Endothelial cell of umbilical vein (primary cell): ENCODE measurements around the gene GAB1. TPM values are rescaled to one million over a fixed set of nuclear protein-coding genes. Genes with fewer than 3 reads are reported as not detected.

ENCODE experiments used
- BruUV-seq: library from RNA; stranded (reverse); fragments of 400-500 nt; replicated peaks from 2 replicates; lab custom pipeline; 2021; lab: Mats Ljungman, UMichigan
- CTCF ChIA-PET: fragments of 300-600, 350-600 bp; sonication (Branson Sonifier 250); formaldehyde crosslinking; loops from one replicate; lab custom pipeline; 2021; ENCODE audit warnings: antibody characterized with exemption, inconsistent platforms; lab: Charles Lee
- POLR2A ChIA-PET: fragments of 300-600, 350-600 bp; sonication (Branson Sonifier 250); formaldehyde crosslinking; loops from one replicate; lab custom pipeline; 2021; ENCODE audit warnings: antibody characterized with exemption, inconsistent platforms; lab: Charles Lee
- DNase-seq: peaks from one replicate; pipeline ENCODE4 v3.0.0-alpha.2; 2011; ENCODE audit warnings: low read depth, low spot score
- FAIRE-seq: peaks from 2 replicates; lab custom pipeline; 2011; peaks lifted over from hg19 to GRCh38; lab: Jason Lieb, UNC
- H2AFZ ChIP-seq: 2 replicates; pipeline ENCODE4 v1.6.0; 2012; ENCODE audit warnings: low read depth, low read length, control low read depth, inconsistent platforms
- H3K27ac ChIP-seq: 2 replicates; pipeline ENCODE4 v1.5.1; 2011; ENCODE audit warnings: low read depth, mild to moderate bottlenecking, control low read depth, low read length, moderate library complexity; ENCODE audit not compliant: insufficient read depth
- H3K27me3 ChIP-seq, 2 experiments: 2 replicates each; pipeline versions ENCODE4 v1.6.0 to v1.6.1; 2011; ENCODE audit warnings: low read length in 2 of 2, mixed read lengths in 1 of 2; ENCODE audit not compliant: control insufficient read depth in 2 of 2, insufficient read depth in 2 of 2
- H3K36me3 ChIP-seq, 2 experiments: 2 replicates in 1 of 2; 3 replicates in 1 of 2; pipeline ENCODE4 v1.5.1; 2011; ENCODE audit warnings: low read length in 2 of 2, mild to moderate bottlenecking in 1 of 2, moderate library complexity in 1 of 2; ENCODE audit not compliant: control insufficient read depth in 2 of 2, insufficient read depth in 2 of 2; ENCODE audit errors: extremely low read depth in 1 of 2
- H3K4me1 ChIP-seq: 3 replicates; pipeline ENCODE4 v1.5.1; 2011; ENCODE audit warnings: mild to moderate bottlenecking, low read length; ENCODE audit not compliant: control insufficient read depth, insufficient read depth; ENCODE audit errors: extremely low read depth
- H3K4me2 ChIP-seq: 2 replicates; pipeline ENCODE4 v1.6.1; 2011; ENCODE audit warnings: low read length, control low read depth, mixed read lengths; ENCODE audit not compliant: insufficient read depth
- H3K4me3 ChIP-seq, 3 experiments: fragments of 200-600 bp in 1 of 3; sonication (generic), shearing (Covaris generic) in 1 of 3; replicated peaks in 1 of 3; 2 replicates each; pipeline ENCODE4 v1.5.1; 2011 to 2016; ENCODE audit warnings: control low read depth in 3 of 3, low read length in 3 of 3, mild to moderate bottlenecking in 2 of 3, inconsistent platforms in 1 of 3, low read depth in 1 of 3, moderate library complexity in 1 of 3; ENCODE audit not compliant: insufficient read depth in 1 of 3
- H3K79me2 ChIP-seq: 2 replicates; pipeline ENCODE4 v1.6.0; 2012; ENCODE audit warnings: low read length, inconsistent platforms; ENCODE audit not compliant: control insufficient read depth, insufficient read depth
- H3K9ac ChIP-seq: replicated peaks from 2 replicates; pipeline ENCODE3; 2011; ENCODE audit warnings: low read length, control low read depth; ENCODE audit not compliant: insufficient read depth; ENCODE audit errors: extremely low read depth
- H3K9me1 ChIP-seq: replicated peaks from 3 replicates; pipeline ENCODE4 v1.6.0; 2011; ENCODE audit warnings: mild to moderate bottlenecking, low read length; ENCODE audit not compliant: control insufficient read depth, insufficient read depth; ENCODE audit errors: extremely low read depth
- H3K9me3 ChIP-seq: replicated peaks from 2 replicates; pipeline ENCODE4 v1.5.1; 2012; ENCODE audit warnings: low read length, inconsistent platforms; ENCODE audit not compliant: control insufficient read depth, insufficient read depth
- H4K20me1 ChIP-seq: replicated peaks from 2 replicates; pipeline ENCODE3; 2011; ENCODE audit warnings: mild to moderate bottlenecking, low read length; ENCODE audit not compliant: control insufficient read depth, insufficient read depth; ENCODE audit errors: extremely low read depth
- CTCF ChIP-seq, 2 donors: IDR thresholded peaks; 1 replicate in 1 of 2; 2 replicates in 1 of 2; pipeline ENCODE4 v1.5.1; 2011; ENCODE audit warnings: low read length in 2 of 2, mild to moderate bottlenecking in 2 of 2, moderate library complexity in 2 of 2, control low read depth in 1 of 2, inconsistent platforms in 1 of 2, low read depth in 1 of 2; ENCODE audit not compliant: insufficient read depth in 1 of 2; ENCODE audit errors: extremely low read depth in 1 of 2
- EZH2 ChIP-seq: IDR thresholded peaks from 2 replicates; pipeline ENCODE4 v1.6.1; 2012; ENCODE audit warnings: borderline replicate concordance, low read depth, mild to moderate bottlenecking, moderate library complexity, low read length, inconsistent platforms; ENCODE audit not compliant: severe bottlenecking
- FOS ChIP-seq: IDR thresholded peaks from 2 replicates; pipeline ENCODE4 v1.6.1; 2011; ENCODE audit warnings: mild to moderate bottlenecking, low read length, moderate library complexity, borderline replicate concordance; ENCODE audit not compliant: insufficient read depth
- GATA2 ChIP-seq: IDR thresholded peaks from 2 replicates; pipeline ENCODE4 v1.7.0; 2011; ENCODE audit warnings: low read depth, mild to moderate bottlenecking, moderate library complexity, mixed read lengths, low read length; ENCODE audit not compliant: insufficient read length, insufficient read depth
- JUN ChIP-seq: IDR thresholded peaks from 2 replicates; pipeline ENCODE4 v1.6.1; 2011; ENCODE audit warnings: borderline replicate concordance, low read depth; ENCODE audit not compliant: insufficient read length, insufficient read depth
- MAX ChIP-seq: IDR thresholded peaks from 2 replicates; pipeline ENCODE4 v1.6.1; 2011; ENCODE audit not compliant: insufficient read depth, insufficient read length
- MYC ChIP-seq: IDR thresholded peaks from one replicate; pipeline ENCODE4 v1.6.1; 2011; ENCODE audit warnings: mild to moderate bottlenecking, low read depth, low read length
- POLR2AphosphoS5 ChIP-seq: IDR thresholded peaks from 2 replicates; pipeline ENCODE4 v1.6.1; 2012; ENCODE audit warnings: low read depth, mild to moderate bottlenecking, control low read depth, low read length, moderate library complexity; ENCODE audit not compliant: insufficient read depth
- dilution Hi-C: fragments of 300-500 bp; cut with MboI; formaldehyde crosslinking; loops from one replicate; pipeline ENCODE4 v1.15.0; 2019; ENCODE audit warnings: low sequenced_read_pairs; ENCODE audit not compliant: extremely low pct_ligation_motif_present
- intact Hi-C: fragments of 100-400 bp; cut with micrococcal nuclease; formaldehyde crosslinking; loops from one replicate; pipeline ENCODE4 v1.10.0; 2022
- polyA plus RNA-seq, 4 experiments: library from polyadenylated mRNA; depleted of rRNA in 3 of 4; stranded (reverse) in 3 of 4; unstranded in 1 of 4; fragments of >200 nt; gene quantifications; 2 replicates each; pipeline versions ENCODE4 v1.2.1 to v1.2.3, GENCODE V29; 2011 to 2012; ENCODE audit warnings: missing spikeins in 1 of 4
- total RNA-seq: library from RNA; stranded (reverse); gene quantifications from 2 replicates; pipeline ENCODE4 v1.2.3, GENCODE V29; 2021

The GAB1 gene
- total and polyA plus RNA-seq, 2 donors (not counting 3 experiments of a cell fraction or from before 2014, with no cell fraction given) = 9.3 to 37.7 TPM

GRCh38 chr4:143313521-143313920, 23.2 kb upstream of the GAB1 start:
- Histone ChIP-seq H3K79me2 (no peaks in the 10 kb centered on the region), H3K27ac (no peak overlapping the region), H3K4me2 (no peak overlapping the region), H4K20me1 (no peaks in the 10 kb centered on the region), H3K9ac (no peak overlapping the region), H3K9me1 (no peaks in the 10 kb centered on the region), H3K4me3 (no peak overlapping the region), H3K27me3 (peaks cover 0 to 4% of the 10 kb centered on the region in 2 experiments), H3K4me1 (no peaks in the 10 kb centered on the region), H3K9me3 (no peaks in the 10 kb centered on the region), H3K36me3 (no peaks in the 10 kb centered on the region), H2AFZ (no peak overlapping the region)
- CTCF ChIA-PET = no interaction called here
- FAIRE-seq (no peak), DNase-seq (no peak)
- no peak for TF ChIP-seq JUN
- TF ChIP-seq EZH2 = no peak
- TF ChIP-seq FOS = no peak
- no peak for TF ChIP-seq CTCF (IDR thresholded peaks at IDR 0.05; ENCODE audit: extremely low read depth in 1 of 2, insufficient read depth in 1 of 2, low read depth in 1 of 2, low read length in 2 of 2)
- no peak for TF ChIP-seq POLR2AphosphoS5
- TF ChIP-seq MYC = no peak
- TF ChIP-seq MAX = no peak
- no peak for TF ChIP-seq GATA2
- dilution Hi-C loops (no loop called here), intact Hi-C loops (no loop called here)
- POLR2A ChIA-PET = interaction anchor here (0.7 kb wide), 1 partner anchor 35 kb away, joined by 3 read pairs; no protein-coding TSS in a partner anchor
- no TSS peak for BruUV-seq
